IPS-15b (cell line): ENCODE results near the gene CELF4.

Source experiments
- H3K27me3 ChIP-seq: one replicate; pipeline ENCODE4 v1.6.1; 2013; ENCODE audit warnings: low read length; ENCODE audit not compliant: control insufficient read depth, insufficient read depth
- H3K36me3 ChIP-seq: one replicate; pipeline ENCODE4 v1.6.1; 2013; ENCODE audit warnings: low read length; ENCODE audit not compliant: control insufficient read depth, insufficient read depth
- H3K4me1 ChIP-seq: one replicate; pipeline ENCODE4 v1.6.1; 2013; ENCODE audit warnings: mild to moderate bottlenecking, low read length; ENCODE audit not compliant: control insufficient read depth, insufficient read depth
- H3K4me3 ChIP-seq: one replicate; pipeline ENCODE4 v1.5.1; 2013; ENCODE audit warnings: low read depth, low read length
- H3K9ac ChIP-seq: one replicate; pipeline ENCODE4 v1.6.1; 2013; ENCODE audit warnings: low read depth, mild to moderate bottlenecking, low read length
- H3K9me3 ChIP-seq: one replicate; pipeline ENCODE4 v1.6.1; 2013; ENCODE audit warnings: mild to moderate bottlenecking, low read length; ENCODE audit not compliant: control insufficient read depth, insufficient read depth

Gene CELF4

GRCh38 chr18:37412333-37412732 is 153.3 kb downstream of the CELF4 start:
- H3K4me3 ChIP-seq, result no peak overlapping the region
- no peaks in the 10 kb centered on the region for H3K9me3 ChIP-seq
- H3K36me3 ChIP-seq, result no peaks in the 10 kb centered on the region
- H3K27me3 ChIP-seq, result peaks cover 5% of the 10 kb centered on the region
- H3K9ac ChIP-seq, result no peak overlapping the region
- H3K4me1 ChIP-seq, result peaks cover 7% of the 10 kb centered on the region

GRCh38 chr18:37409878-37410277 is 155.7 kb downstream of the CELF4 start:
- Histone ChIP-seq H3K9me3 (no peaks in the 10 kb centered on the region), H3K36me3 (no peaks in the 10 kb centered on the region), H3K27me3 (peaks cover 2% of the 10 kb centered on the region), H3K9ac (no peak overlapping the region), H3K4me3 (no peak overlapping the region), H3K4me1 (peaks cover 7% of the 10 kb centered on the region)

GRCh38 chr18:37408676-37409265 is 156.8 kb downstream of the CELF4 start:
- Histone ChIP-seq H3K4me1 (peaks cover 7% of the 10 kb centered on the region), H3K9me3 (no peaks in the 10 kb centered on the region), H3K27me3 (peaks cover 2% of the 10 kb centered on the region), H3K9ac (no peak overlapping the region), H3K36me3 (no peaks in the 10 kb centered on the region), H3K4me3 (no peak overlapping the region)

- Histone ChIP-seq H3K4me1 (peaks cover 7% of the 10 kb centered on the region), H3K9ac (no peak overlapping the region), H3K9me3 (no peaks in the 10 kb centered on the region), H3K27me3 (peaks cover 2% of the 10 kb centered on the region), H3K36me3 (no peaks in the 10 kb centered on the region), H3K4me3 (no peak overlapping the region)
Observed at GRCh38 chr18:37407571-37407970, 158.0 kb downstream of the CELF4 start.

GRCh38 chr18:37405772-37406171 is 159.8 kb downstream of the CELF4 start:
- H3K9ac ChIP-seq, result no peak overlapping the region
- H3K9me3 ChIP-seq, result no peaks in the 10 kb centered on the region
- peaks cover 7% of the 10 kb centered on the region for H3K4me1 ChIP-seq
- no peak overlapping the region for H3K4me3 ChIP-seq
- H3K27me3 ChIP-seq, result peaks cover 2% of the 10 kb centered on the region
- no peaks in the 10 kb centered on the region for H3K36me3 ChIP-seq

GRCh38 chr18:37405229-37405628 is 160.4 kb downstream of the CELF4 start:
- Histone ChIP-seq H3K9ac (no peak overlapping the region), H3K27me3 (peaks cover 2% of the 10 kb centered on the region), H3K4me3 (no peak overlapping the region), H3K9me3 (no peaks in the 10 kb centered on the region), H3K36me3 (no peaks in the 10 kb centered on the region), H3K4me1 (peaks cover 7% of the 10 kb centered on the region)

- Histone ChIP-seq H3K36me3 (no peaks in the 10 kb centered on the region), H3K4me1 (no peaks in the 10 kb centered on the region), H3K9me3 (no peaks in the 10 kb centered on the region), H3K9ac (no peak overlapping the region), H3K27me3 (peaks cover 3% of the 10 kb centered on the region), H3K4me3 (no peak overlapping the region)
Observed at GRCh38 chr18:37403788-37404187, 161.8 kb downstream of the CELF4 start.

GRCh38 chr18:37403100-37403781 is 162.4 kb downstream of the CELF4 start:
- H3K4me1 ChIP-seq, result no peaks in the 10 kb centered on the region
- H3K9me3 ChIP-seq, result no peaks in the 10 kb centered on the region
- no peak overlapping the region for H3K9ac ChIP-seq
- peaks cover 3% of the 10 kb centered on the region for H3K27me3 ChIP-seq
- no peak overlapping the region for H3K4me3 ChIP-seq
- H3K36me3 ChIP-seq, result no peaks in the 10 kb centered on the region

- no peak overlapping the region for H3K9ac ChIP-seq
- H3K9me3 ChIP-seq, result no peaks in the 10 kb centered on the region
- no peaks in the 10 kb centered on the region for H3K4me1 ChIP-seq
- no peak overlapping the region for H3K4me3 ChIP-seq
- H3K27me3 ChIP-seq, result peaks cover 3% of the 10 kb centered on the region
- no peaks in the 10 kb centered on the region for H3K36me3 ChIP-seq
Observed at GRCh38 chr18:37402735-37403099, 162.9 kb downstream of the CELF4 start.

- Histone ChIP-seq H3K4me3 (no peak overlapping the region), H3K9ac (no peak overlapping the region), H3K36me3 (no peaks in the 10 kb centered on the region), H3K4me1 (no peaks in the 10 kb centered on the region), H3K9me3 (no peaks in the 10 kb centered on the region), H3K27me3 (peaks cover 15% of the 10 kb centered on the region)
Observed at GRCh38 chr18:37400802-37401201, 164.8 kb downstream of the CELF4 start.

GRCh38 chr18:37398248-37398920 is 167.2 kb downstream of the CELF4 start:
- H3K36me3 ChIP-seq, result no peaks in the 10 kb centered on the region
- H3K9ac ChIP-seq, result no peak overlapping the region
- peaks cover 27% of the 10 kb centered on the region for H3K27me3 ChIP-seq
- H3K4me3 ChIP-seq, result no peak overlapping the region
- peaks cover 2% of the 10 kb centered on the region for H3K4me1 ChIP-seq
- no peaks in the 10 kb centered on the region for H3K9me3 ChIP-seq

GRCh38 chr18:37397814-37398213 is 167.8 kb downstream of the CELF4 start:
- no peak overlapping the region for H3K9ac ChIP-seq
- H3K4me1 ChIP-seq, result peaks cover 7% of the 10 kb centered on the region
- H3K9me3 ChIP-seq, result no peaks in the 10 kb centered on the region
- peaks cover 33% of the 10 kb centered on the region for H3K27me3 ChIP-seq
- no peak overlapping the region for H3K4me3 ChIP-seq
- H3K36me3 ChIP-seq, result no peaks in the 10 kb centered on the region
